Measurements from ENCODE around the gene TRAF7.
"Not testable (repeated sequence)": the region's sequence is repeated elsewhere in the genome, so short reads cannot be mapped to it uniquely, and the experiment has no call there.

Gene TRAF7

GRCh38 chr16:2126928-2127556, 28.5 kb upstream of the TRAF7 start:
- DNase-seq (ENCODE audit: insufficient read length, low spot score); FAIRE-seq: not testable (repeated sequence)

GRCh38 chr16:2127630-2128280, 27.8 kb upstream of the TRAF7 start:
- not testable (repeated sequence) for DNase-seq (ENCODE audit: insufficient read length, low spot score); FAIRE-seq

GRCh38 chr16:2129251-2129650, 26.3 kb upstream of the TRAF7 start:
- FAIRE-seq; DNase-seq (ENCODE audit: insufficient read length, low spot score): not testable (repeated sequence)

GRCh38 chr16:2129890-2130447, 25.6 kb upstream of the TRAF7 start:
- DNase-seq (ENCODE audit: insufficient read length, low spot score); FAIRE-seq: not testable (repeated sequence)

GRCh38 chr16:2133797-2134196, 21.8 kb upstream of the TRAF7 start:
- not testable (repeated sequence) for FAIRE-seq; DNase-seq (ENCODE audit: insufficient read length, low spot score)

GRCh38 chr16:2135071-2135470, 20.5 kb upstream of the TRAF7 start:
- not testable (repeated sequence) for FAIRE-seq

GRCh38 chr16:2135770-2136490, 19.7 kb upstream of the TRAF7 start, which contains the start of gene PKD1:
Gene PKD1 (minus strand): TSS chr16:2135898. CDS start chr16:2135689, 209 bp downstream.
- FAIRE-seq: not testable (repeated sequence)
- DNase-seq (ENCODE audit: insufficient read length, low spot score): peak; percentile 38

More at GRCh38 chr16:2135071-2135470, 20.5 kb upstream of the TRAF7 start:
- DNase-seq (ENCODE audit: insufficient read length, low spot score): not testable (repeated sequence)

GRCh38 chr16:2142942-2143877, 12.4 kb upstream of the TRAF7 start:
- FAIRE-seq (no peak), DNase-seq (ENCODE audit: insufficient read length, low spot score) (no peak)
- no peak for TF ChIP-seq CTCF (IDR thresholded peaks at IDR 0.05; ENCODE audit: insufficient read depth, missing control alignments)

- no peak for TF ChIP-seq CTCF (IDR thresholded peaks at IDR 0.05; ENCODE audit: insufficient read depth, missing control alignments)
- FAIRE-seq: no peak
- no peak for DNase-seq (ENCODE audit: insufficient read length, low spot score)
Measured at GRCh38 chr16:2143878-2144485, 11.6 kb upstream of the TRAF7 start.

- no peak for FAIRE-seq
- no peak for TF ChIP-seq CTCF (IDR thresholded peaks at IDR 0.05; ENCODE audit: insufficient read depth, missing control alignments)
- no peak for DNase-seq (ENCODE audit: insufficient read length, low spot score)
Measured at GRCh38 chr16:2145843-2146242, 9.7 kb upstream of the TRAF7 start.

Measured in D721Med (cell line).